DOHH2 (cell line): ENCODE measurements around the gene YTHDF1.

Experiments used
- H3F3A ChIP-seq: fragments of 200-600 bp; sonication (generic), shearing (Covaris generic); 2 replicates; pipeline ENCODE4 v1.6.0; 2016; ENCODE audit warnings: antibody characterized with exemption, mild to moderate bottlenecking; ENCODE audit not compliant: control insufficient read depth, insufficient read depth
- H3K27ac ChIP-seq: fragments of 200-600 bp; sonication (generic); 2 replicates; pipeline ENCODE4 v1.5.1; 2014; ENCODE audit warnings: low read depth, mild to moderate bottlenecking, low read length, moderate library complexity
- H3K27me3 ChIP-seq: fragments of 200-600 bp; sonication (generic); 2 replicates; pipeline ENCODE4 v1.6.1; 2014; ENCODE audit warnings: mild to moderate bottlenecking, low read length, mixed read lengths; ENCODE audit not compliant: control insufficient read depth
- H3K36me3 ChIP-seq: fragments of 200-600 bp; sonication (generic); 2 replicates; pipeline ENCODE4 v1.6.1; 2014; ENCODE audit warnings: mild to moderate bottlenecking, low read length, moderate library complexity, mixed read lengths; ENCODE audit not compliant: control insufficient read depth
- H3K4me1 ChIP-seq: fragments of 200-600 bp; sonication (generic); 2 replicates; pipeline ENCODE4 v1.6.1; 2014; ENCODE audit warnings: mild to moderate bottlenecking, low read length, mixed read lengths; ENCODE audit not compliant: control insufficient read depth
- H3K4me2 ChIP-seq: fragments of 200-600 bp; sonication (generic); 2 replicates; pipeline ENCODE4 v1.6.0; 2014; ENCODE audit warnings: mild to moderate bottlenecking, low read length, moderate library complexity
- H3K4me3 ChIP-seq: fragments of 200-600 bp; sonication (generic); 2 replicates; pipeline ENCODE4 v1.5.1; 2014; ENCODE audit warnings: mild to moderate bottlenecking, low read length, mixed read lengths
- H3K79me2 ChIP-seq: fragments of 200-600 bp; sonication (generic); 2 replicates; pipeline ENCODE4 v1.6.1; 2014; ENCODE audit warnings: mild to moderate bottlenecking, low read length, mixed read lengths; ENCODE audit not compliant: control insufficient read depth
- H3K9me2 ChIP-seq: fragments of 200-600 bp; sonication (generic); replicated peaks from 2 replicates; pipeline ENCODE4 v1.6.1; 2014; ENCODE audit warnings: mild to moderate bottlenecking, low read length, mixed read lengths; ENCODE audit not compliant: control insufficient read depth
- H3K9me3 ChIP-seq: fragments of 200-600 bp; sonication (generic); 2 replicates; pipeline ENCODE4 v1.6.1; 2014; ENCODE audit warnings: antibody characterized with exemption, low read length, mixed read lengths; ENCODE audit not compliant: control insufficient read depth, insufficient read depth
- H4K20me1 ChIP-seq: fragments of 200-600 bp; sonication (generic); 2 replicates; pipeline ENCODE4 v1.6.0; 2014; ENCODE audit warnings: low read depth, mild to moderate bottlenecking, antibody characterized with exemption, low read length, moderate library complexity; ENCODE audit not compliant: control insufficient read depth, insufficient read depth
- EZH2phosphoT487 ChIP-seq: fragments of 200-600 bp; sonication (generic); IDR thresholded peaks from 2 replicates; pipeline ENCODE4 v1.6.1; 2017; ENCODE audit warnings: borderline replicate concordance, mild to moderate bottlenecking, antibody characterized with exemption, low read length, moderate library complexity, mixed read lengths
- TF ChIP-seq, protein P1 (sequence below): fragments of 200-600 bp; sonication (generic); IDR thresholded peaks from one replicate; pipeline ENCODE4 v1.5.1; 2014; ENCODE audit warnings: antibody characterized with exemption, mild to moderate bottlenecking, low read depth, low read length; ENCODE audit not compliant: poor library complexity, severe bottlenecking

YTHDF1 gene

GRCh38 chr20:63163171-63163570 lies 52.8 kb downstream of the YTHDF1 start:
- H3K9me2 ChIP-seq, result no peaks in the 10 kb centered on the region
- H3K4me3 ChIP-seq, result no peak overlapping the region
- H3F3A ChIP-seq, result no peaks in the 10 kb centered on the region
- no peak overlapping the region for H3K4me2 ChIP-seq
- TF ChIP-seq EZH2phosphoT487, result no peak
- TF ChIP-seq, protein P1, sequence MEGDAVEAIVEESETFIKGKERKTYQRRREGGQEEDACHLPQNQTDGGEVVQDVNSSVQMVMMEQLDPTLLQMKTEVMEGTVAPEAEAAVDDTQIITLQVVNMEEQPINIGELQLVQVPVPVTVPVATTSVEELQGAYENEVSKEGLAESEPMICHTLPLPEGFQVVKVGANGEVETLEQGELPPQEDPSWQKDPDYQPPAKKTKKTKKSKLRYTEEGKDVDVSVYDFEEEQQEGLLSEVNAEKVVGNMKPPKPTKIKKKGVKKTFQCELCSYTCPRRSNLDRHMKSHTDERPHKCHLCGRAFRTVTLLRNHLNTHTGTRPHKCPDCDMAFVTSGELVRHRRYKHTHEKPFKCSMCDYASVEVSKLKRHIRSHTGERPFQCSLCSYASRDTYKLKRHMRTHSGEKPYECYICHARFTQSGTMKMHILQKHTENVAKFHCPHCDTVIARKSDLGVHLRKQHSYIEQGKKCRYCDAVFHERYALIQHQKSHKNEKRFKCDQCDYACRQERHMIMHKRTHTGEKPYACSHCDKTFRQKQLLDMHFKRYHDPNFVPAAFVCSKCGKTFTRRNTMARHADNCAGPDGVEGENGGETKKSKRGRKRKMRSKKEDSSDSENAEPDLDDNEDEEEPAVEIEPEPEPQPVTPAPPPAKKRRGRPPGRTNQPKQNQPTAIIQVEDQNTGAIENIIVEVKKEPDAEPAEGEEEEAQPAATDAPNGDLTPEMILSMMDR, result no peak
- H3K27ac ChIP-seq, result no peak overlapping the region
- H3K36me3 ChIP-seq, result no peaks in the 10 kb centered on the region
- no peaks in the 10 kb centered on the region for H4K20me1 ChIP-seq
- H3K27me3 ChIP-seq, result no peaks in the 10 kb centered on the region
- no peaks in the 10 kb centered on the region for H3K9me3 ChIP-seq
- no peaks in the 10 kb centered on the region for H3K4me1 ChIP-seq
- no peaks in the 10 kb centered on the region for H3K79me2 ChIP-seq

DNA sequence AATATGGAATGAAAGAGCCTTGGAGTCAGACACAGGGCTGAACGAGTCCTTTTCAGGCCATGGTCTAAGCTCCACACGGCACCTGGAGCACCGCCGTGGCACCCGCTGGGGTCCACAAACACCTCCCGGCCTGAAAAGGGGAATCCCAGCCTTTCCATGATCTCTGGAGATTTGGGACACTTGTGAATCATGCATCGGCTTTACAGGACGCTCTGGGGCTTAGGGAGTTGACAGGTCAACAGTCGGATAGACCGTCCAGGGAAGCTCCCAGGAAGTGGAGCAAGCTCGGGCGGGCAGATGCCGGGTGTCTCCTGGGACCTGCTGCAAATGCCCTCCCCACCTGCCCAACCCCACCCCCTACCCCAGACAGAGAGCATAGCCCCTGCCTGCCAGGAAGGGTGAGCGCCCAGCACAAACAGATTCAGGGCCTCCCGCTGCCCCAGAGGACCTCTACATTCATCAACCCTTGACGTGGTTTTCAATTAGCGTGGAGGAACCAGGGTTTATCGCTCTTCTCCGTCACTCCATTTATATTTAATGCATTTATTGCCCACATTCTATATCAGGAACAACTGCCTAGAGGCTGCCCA lies 53.6 kb downstream of the YTHDF1 start:
- Histone ChIP-seq H3K4me3 (no peak overlapping the region), H3K9me2 (no peaks in the 10 kb centered on the region), H3K9me3 (no peaks in the 10 kb centered on the region), H3K4me2 (no peak overlapping the region), H4K20me1 (no peaks in the 10 kb centered on the region), H3K36me3 (no peaks in the 10 kb centered on the region), H3K27ac (no peak overlapping the region), H3K4me1 (no peaks in the 10 kb centered on the region), H3K79me2 (no peaks in the 10 kb centered on the region), H3F3A (no peaks in the 10 kb centered on the region), H3K27me3 (no peaks in the 10 kb centered on the region)
- TF ChIP-seq, protein P1, result no peak
- no peak for TF ChIP-seq EZH2phosphoT487

GRCh38 chr20:63161176-63161651 lies 54.7 kb downstream of the YTHDF1 start:
- no peak for TF ChIP-seq EZH2phosphoT487
- TF ChIP-seq, protein P1, result no peak
- Histone ChIP-seq H3K36me3 (no peaks in the 10 kb centered on the region), H3K4me2 (no peak overlapping the region), H3K27me3 (no peaks in the 10 kb centered on the region), H3K27ac (no peak overlapping the region), H3K9me3 (no peaks in the 10 kb centered on the region), H4K20me1 (no peaks in the 10 kb centered on the region), H3F3A (no peaks in the 10 kb centered on the region), H3K4me1 (no peaks in the 10 kb centered on the region), H3K9me2 (no peaks in the 10 kb centered on the region), H3K4me3 (no peak overlapping the region), H3K79me2 (no peaks in the 10 kb centered on the region)
